ENCODE data around the gene RPL35. TPM values are rescaled to one million over a fixed set of nuclear protein-coding genes. Genes with fewer than 3 reads are reported as not detected.

Gene RPL35
- polyA plus RNA-seq, 1 donor (not counting 4 experiments of a cell fraction or from before 2014, with no cell fraction given): 3,325 TPM

DNA sequence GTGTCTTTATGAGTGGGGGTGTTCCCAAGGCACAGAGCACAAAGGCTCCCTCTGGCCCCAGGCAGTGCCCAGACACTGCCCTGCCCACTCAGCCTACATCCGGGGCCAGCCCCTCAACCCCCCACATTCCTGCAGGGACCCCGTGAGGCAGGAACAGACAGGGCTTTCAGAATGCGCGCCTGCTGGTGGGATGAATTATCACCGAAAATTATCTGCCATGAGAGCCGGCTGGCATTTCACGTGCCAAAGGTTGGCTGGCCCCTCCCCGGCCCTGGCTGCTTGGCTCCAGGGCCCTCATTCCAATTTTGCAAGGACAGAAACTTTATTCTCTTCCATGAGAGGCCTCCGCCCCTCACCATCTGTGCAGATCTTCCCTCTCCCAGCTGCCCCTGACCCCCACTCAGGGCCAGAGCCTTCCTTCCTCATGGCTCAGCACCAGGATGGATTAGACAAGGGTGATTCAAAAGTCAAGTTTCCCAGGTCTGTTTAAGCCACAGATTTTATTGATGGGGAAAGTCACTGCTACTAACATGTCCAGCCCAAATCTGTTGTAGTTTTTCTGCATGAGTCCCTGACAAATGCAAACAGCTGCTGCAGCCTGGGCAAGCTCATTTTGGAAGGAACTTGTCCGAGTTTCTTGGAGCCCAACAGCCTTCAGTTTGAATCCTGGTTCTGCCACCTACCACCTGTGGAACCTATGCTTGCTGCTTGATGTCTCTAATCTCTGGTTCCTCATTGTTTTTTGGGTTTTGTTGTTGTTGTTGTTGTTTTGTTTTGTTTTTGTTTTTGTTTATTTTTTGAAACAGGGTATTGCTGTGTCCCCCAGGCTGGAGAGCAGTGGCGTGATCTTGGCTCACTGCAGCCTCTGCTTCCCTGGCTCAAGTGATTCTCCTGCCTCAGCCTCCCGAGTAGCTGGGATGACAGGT lies 40.8 kb downstream of the RPL35 start:
- dilution Hi-C loops (cut with MboI; ENCODE audit: extremely low pct_ligation_motif_present, low sequenced_read_pairs): no loop called here
- Histone ChIP-seq H3K27me3 (ENCODE audit: control insufficient read depth, extremely low read depth, insufficient read depth, low read length) (no peaks in the 10 kb centered on the region), H3K27ac (ENCODE audit: control insufficient read depth, insufficient read depth, low read length) (no peak overlapping the region), H3K36me3 (ENCODE audit: control insufficient read depth in 2 of 2, extremely low read depth in 1 of 2, insufficient read depth in 2 of 2, low read length in 2 of 2) (no peaks in the 10 kb centered on the region), H3K4me2 (ENCODE audit: control insufficient read depth, extremely low read depth, insufficient read depth, low read depth, low read length) (no peak overlapping the region), H3K4me1 (ENCODE audit: control insufficient read depth, extremely low read depth, insufficient read depth, low read length) (peaks cover 24% of the 10 kb centered on the region), H4K20me1 (ENCODE audit: control insufficient read depth, extremely low read depth, insufficient read depth, low read length) (no peaks in the 10 kb centered on the region), H3K9me1 (ENCODE audit: control insufficient read depth, extremely low read depth, insufficient read depth, low read length) (no peaks in the 10 kb centered on the region), H2AFZ (ENCODE audit: control insufficient read depth, low read length) (no peak overlapping the region), H3K4me3 (ENCODE audit: control insufficient read depth in 2 of 3, extremely low read depth in 1 of 3, insufficient read depth in 2 of 3, low read depth in 1 of 3, low read length in 3 of 3) (no peak overlapping the region), H3K9me3 (ENCODE audit: control insufficient read depth, low read depth, low read length) (no peaks in the 10 kb centered on the region), H3K79me2 (ENCODE audit: control insufficient read depth, insufficient read depth, low read length) (no peaks in the 10 kb centered on the region), H3K9ac (ENCODE audit: control insufficient read depth, extremely low read depth, insufficient read depth, low read length) (no peak overlapping the region)
- no peak for TF ChIP-seq EZH2 (IDR thresholded peaks at IDR 0.05; ENCODE audit: low read length)
- FAIRE-seq (no peak), DNase-seq (ENCODE audit: low read depth, low spot score) (no peak)

DNA sequence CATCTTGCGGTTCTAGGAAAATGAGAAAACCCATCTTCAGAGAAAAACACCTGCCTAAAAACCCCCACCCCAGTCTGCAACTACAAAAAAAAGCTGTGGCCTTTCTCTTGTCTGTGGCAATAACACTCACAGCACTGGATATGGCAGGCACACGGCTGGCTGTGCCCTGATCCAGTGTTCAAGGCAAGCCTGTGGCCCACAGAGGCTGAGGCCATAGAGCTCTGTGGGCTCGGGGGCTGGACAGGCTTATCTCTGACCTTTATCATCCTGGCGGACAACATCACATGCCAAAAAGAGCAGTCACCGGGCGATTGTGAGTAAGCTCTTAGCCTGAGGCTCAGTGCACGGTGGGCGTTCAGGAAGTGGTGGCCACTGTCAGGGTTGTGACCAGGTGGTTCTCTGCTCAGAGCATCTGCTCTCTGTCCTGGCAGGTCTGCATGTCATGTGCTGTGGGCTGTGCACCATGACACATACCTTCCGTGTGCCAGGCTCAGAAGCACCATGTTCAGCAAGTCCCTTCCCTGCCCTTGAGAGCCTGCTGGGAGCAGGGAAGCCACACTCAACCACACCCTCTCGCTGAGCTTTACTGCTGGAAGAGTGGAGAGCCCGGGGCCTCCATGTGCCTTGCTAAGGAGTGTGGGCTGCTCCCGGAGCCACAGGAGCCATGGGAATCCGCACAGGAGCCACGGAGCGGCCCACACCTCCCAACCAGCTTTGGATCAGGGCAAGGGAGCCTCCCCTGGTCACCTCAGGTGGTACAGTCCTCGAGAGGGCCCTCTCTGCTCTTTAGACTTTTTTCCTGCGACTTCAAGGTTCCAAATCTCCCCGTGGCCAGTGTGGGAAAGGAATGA lies 43.1 kb downstream of the RPL35 start:
- Histone ChIP-seq H3K9ac (ENCODE audit: control insufficient read depth, extremely low read depth, insufficient read depth, low read length) (peak overlapping the region; percentile 74), H3K27me3 (ENCODE audit: control insufficient read depth, extremely low read depth, insufficient read depth, low read length) (no peaks in the 10 kb centered on the region), H2AFZ (ENCODE audit: control insufficient read depth, low read length) (peak overlapping the region; percentile 48), H3K9me3 (ENCODE audit: control insufficient read depth, low read depth, low read length) (no peaks in the 10 kb centered on the region), H3K27ac (ENCODE audit: control insufficient read depth, insufficient read depth, low read length) (peak overlapping the region; percentile 88), H3K4me1 (ENCODE audit: control insufficient read depth, extremely low read depth, insufficient read depth, low read length) (peaks cover 33% of the 10 kb centered on the region), H3K9me1 (ENCODE audit: control insufficient read depth, extremely low read depth, insufficient read depth, low read length) (no peaks in the 10 kb centered on the region), H3K4me3 (ENCODE audit: control insufficient read depth in 2 of 3, extremely low read depth in 1 of 3, insufficient read depth in 2 of 3, low read depth in 1 of 3, low read length in 3 of 3) (peak overlapping the region in 2 of 3 experiments; percentile 43 to 52), H4K20me1 (ENCODE audit: control insufficient read depth, extremely low read depth, insufficient read depth, low read length) (no peaks in the 10 kb centered on the region), H3K36me3 (ENCODE audit: control insufficient read depth in 2 of 2, extremely low read depth in 1 of 2, insufficient read depth in 2 of 2, low read length in 2 of 2) (no peaks in the 10 kb centered on the region), H3K79me2 (ENCODE audit: control insufficient read depth, insufficient read depth, low read length) (no peaks in the 10 kb centered on the region), H3K4me2 (ENCODE audit: control insufficient read depth, extremely low read depth, insufficient read depth, low read depth, low read length) (peak overlapping the region; percentile 74)
- DNase-seq (ENCODE audit: low read depth, low spot score) (peak; percentile 100), FAIRE-seq (peak; percentile 93)
- TF ChIP-seq EZH2 (IDR thresholded peaks at IDR 0.05; ENCODE audit: low read length) (no peak), CTCF (optimal IDR thresholded peaks at IDR 0.05 in 1 of 3, IDR thresholded peaks at IDR 0.05 in 1 of 3, conservative IDR thresholded peaks at IDR 0.05 in 1 of 3; ENCODE audit: extremely low read depth in 1 of 3, insufficient read depth in 2 of 3, low read length in 3 of 3) (peak in 2 of 3 experiments; percentile 8 to 9)
- dilution Hi-C loops (cut with MboI; ENCODE audit: extremely low pct_ligation_motif_present, low sequenced_read_pairs): no loop called here
